ENCODE data around the gene SLC26A2.

The SLC26A2 gene

GRCh38 chr5:150035139-150035895 is 74.8 kb downstream of the SLC26A2 start:
- no peak for DNase-seq (ENCODE audit: low read depth, low spot score)

GRCh38 chr5:150036513-150036912 is 76.0 kb downstream of the SLC26A2 start:
- peak; percentile 94 for DNase-seq (ENCODE audit: low read depth, low spot score)
